Right renal cortex interstitium (tissue), 3 donors: ENCODE data around the gene PPP2R2D. TPM values are rescaled to one million over a fixed set of nuclear protein-coding genes. Genes with fewer than 3 reads are reported as not detected.
"Not testable (repeated sequence)": the region's sequence is repeated elsewhere in the genome, so short reads cannot be mapped to it uniquely, and the experiment has no call there.

Experiments used
- DNase-seq, 3 donors: peaks; one replicate each; pipeline ENCODE4 v3.0.0-alpha.2; 2013; ENCODE audit warnings: low read depth in 3 of 3, low spot score in 2 of 3
- polyA plus RNA-seq, 3 donors: library from polyadenylated mRNA; unstranded; fragments of 120-200 nt; gene quantifications; one replicate each; pipeline ENCODE4 v1.2.1, GENCODE V29; 2013; ENCODE audit not compliant: insufficient read length in 3 of 3

The PPP2R2D gene
- polyA plus RNA-seq, 3 donors = 37.5 to 43.8 (median 43.5) TPM

DNA sequence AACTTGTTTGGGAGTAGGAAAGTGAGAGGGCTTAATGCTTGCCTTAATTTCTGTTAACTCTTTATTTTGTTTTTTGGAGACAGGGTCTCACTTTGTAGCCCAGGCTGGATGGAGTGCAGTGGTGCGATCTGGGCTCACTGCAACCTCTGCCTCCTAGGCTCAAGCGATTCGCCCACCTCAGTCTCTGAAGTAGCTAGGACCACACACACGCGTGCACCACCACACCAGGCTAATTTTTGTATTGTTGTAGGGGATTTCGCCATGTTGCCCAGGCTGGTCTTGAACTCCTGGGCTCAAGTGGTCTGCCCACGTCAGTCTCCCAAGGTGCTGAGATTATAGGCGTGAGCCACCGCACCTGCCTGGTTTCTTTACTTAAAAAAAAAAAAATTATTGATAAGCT, 1.9 kb downstream of the PPP2R2D start:
- no peak for DNase-seq

DNA sequence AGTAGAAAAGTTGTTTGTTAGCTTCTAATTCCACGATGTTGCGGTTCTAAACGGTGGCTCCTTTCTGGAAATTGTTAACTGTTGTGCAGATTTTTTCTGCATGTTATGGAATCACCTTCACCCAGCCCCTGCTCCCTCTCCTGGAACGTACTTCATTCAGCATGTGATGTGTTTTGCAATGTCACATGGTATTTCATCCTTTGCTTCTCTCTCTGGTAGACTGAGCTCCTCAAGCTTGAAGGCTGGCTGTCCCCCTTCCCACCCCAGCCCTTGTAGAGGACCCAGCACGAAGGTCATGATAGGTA, 4.4 kb downstream of the PPP2R2D start:
- no peak for DNase-seq

DNA sequence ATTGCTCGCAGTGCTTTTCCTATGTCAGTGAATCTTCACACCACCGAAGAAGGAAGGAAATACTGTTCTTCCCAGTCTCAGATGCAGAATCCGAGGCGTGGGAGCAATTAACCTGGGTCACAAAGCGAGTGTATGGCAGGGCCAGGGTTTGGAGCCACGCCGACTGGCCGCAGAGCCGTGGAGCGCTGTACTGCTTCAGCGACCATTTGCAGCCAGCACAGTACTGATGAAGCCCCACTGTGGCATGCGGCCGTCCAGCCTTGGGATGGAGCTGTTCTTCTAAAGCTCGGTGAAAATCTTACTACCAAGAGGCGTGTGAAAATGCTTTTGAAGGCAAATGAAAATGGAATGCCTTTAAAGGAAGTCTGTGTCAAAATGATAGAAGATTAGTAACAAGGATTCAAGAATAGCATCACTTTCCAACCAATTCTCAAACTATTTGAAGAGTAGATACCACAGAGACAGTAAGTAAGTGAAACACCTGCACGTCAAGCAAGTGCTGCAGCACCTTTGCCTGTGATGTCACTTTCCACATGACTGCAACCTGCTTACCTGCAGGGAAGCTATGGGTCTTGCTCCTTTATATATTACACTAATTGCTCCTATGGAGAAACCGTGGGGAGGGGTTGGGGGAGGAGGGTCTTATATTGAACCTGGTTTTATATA, 4.9 kb downstream of the PPP2R2D start:
- no peak for DNase-seq

- DNase-seq = no peak
Observed at GRCh38 chr10:131906269-131906639, 5.4 kb downstream of the PPP2R2D start.

DNA sequence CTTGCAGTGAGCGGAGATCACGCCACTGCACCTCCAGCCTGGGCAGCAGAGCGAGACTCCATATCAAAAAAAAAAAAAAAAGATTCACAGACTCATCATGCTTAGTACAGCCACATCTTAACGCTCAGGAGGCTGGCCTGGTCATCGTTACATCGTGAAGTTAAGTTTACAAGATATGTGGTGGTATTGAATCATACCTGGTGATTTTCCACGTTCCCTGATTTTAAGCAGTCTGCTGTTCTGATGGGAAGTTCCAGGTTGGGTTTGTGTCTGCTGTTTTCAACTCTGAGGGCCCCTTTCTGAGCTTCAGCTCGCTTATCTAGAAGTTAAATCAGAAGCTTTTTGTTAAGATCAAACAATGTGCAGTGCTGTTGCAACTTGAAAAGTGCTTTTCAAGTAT, 6.9 kb downstream of the PPP2R2D start:
- no peak for DNase-seq

GRCh38 chr10:131908151-131908550, 7.3 kb downstream of the PPP2R2D start:
- DNase-seq = no peak

- no peak for DNase-seq
Observed at GRCh38 chr10:131909014-131909808, 8.4 kb downstream of the PPP2R2D start.

GRCh38 chr10:131909929-131910328, 9.1 kb downstream of the PPP2R2D start:
- DNase-seq = no peak

- no peak for DNase-seq
Observed at GRCh38 chr10:131910663-131911314, 10.0 kb downstream of the PPP2R2D start.

DNA sequence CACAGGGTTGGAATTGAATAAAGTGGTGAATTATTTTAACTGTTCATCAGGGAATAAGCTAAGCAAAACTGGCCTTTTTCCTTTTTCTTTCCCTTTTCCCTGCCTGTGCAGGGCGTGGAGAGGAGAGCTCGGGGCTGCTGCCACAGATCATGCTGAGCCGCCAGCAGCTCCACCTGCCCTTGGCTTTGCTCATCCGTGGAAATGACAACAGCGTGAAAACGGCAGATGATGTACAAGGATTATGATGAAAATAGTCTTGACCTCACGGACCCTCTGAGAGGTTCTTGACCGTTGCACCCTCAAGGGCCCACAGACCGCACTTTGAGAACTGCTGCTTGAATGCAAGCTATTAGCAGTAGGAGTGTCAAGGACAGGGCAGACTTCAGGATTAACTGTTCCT, 10.6 kb downstream of the PPP2R2D start:
- no peak for DNase-seq

DNA sequence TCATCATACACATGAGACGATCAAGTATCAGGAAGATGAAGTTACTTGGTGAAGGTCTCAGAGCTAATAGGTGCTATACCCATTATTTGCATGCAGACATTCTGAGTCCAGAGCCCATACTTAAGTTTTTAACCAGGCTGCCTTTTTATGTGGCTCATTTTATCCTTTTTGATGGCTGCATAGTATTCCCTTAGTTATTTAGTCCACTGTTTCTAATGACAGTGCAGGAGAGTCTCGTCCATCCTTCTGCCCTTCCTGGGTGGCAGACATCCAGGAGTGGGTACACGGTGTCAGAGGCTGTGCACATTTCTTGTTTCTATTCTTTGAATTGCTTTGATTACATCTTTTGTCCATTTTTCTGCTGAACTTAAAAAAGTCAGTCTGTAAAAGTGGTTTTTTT, 11.8 kb downstream of the PPP2R2D start:
- no peak for DNase-seq

- no peak for DNase-seq
Observed at GRCh38 chr10:131915484-131915883, 14.7 kb downstream of the PPP2R2D start.

GRCh38 chr10:131915990-131916766, 15.4 kb downstream of the PPP2R2D start:
- no peak for DNase-seq

DNA sequence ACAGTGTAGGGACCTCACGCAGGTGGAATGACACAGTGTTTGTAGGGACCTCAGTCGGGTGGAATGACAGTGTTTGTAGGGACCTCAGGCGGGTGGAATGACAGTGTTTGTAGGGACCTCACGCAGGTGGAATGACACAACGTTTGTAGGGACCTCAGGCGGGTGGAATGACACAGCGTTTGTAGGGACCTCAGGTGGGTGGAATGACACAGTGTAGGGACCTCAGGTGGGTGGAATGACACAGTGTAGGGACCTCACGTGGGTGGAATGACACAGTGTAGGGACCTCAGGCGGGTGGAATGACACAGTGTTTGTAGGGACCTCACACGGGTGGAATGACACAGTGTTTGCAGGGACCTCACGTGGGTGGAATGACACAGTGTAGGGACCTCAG, 16.0 kb downstream of the PPP2R2D start:
- DNase-seq = not testable (repeated sequence)

- DNase-seq = not testable (repeated sequence)
Observed at GRCh38 chr10:131917496-131917895, 16.7 kb downstream of the PPP2R2D start.

DNA sequence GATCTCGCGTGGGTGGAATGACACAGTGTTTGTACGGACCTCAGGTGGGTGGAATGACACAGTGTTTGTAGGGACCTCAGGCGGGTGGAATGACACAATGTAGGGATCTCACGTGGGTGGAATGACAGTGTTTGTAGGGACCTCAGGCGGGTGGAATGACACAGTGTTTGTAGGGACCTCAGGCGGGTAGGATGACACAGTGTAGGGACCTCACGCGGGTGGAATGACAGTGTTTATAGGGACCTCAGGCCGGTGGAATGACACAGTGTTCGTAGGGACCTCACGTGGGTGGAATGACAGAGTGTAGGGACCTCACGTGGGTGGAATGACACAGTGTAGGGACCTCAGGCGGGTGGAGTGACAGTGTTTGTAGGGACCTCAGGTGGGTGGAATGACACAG, 18.7 kb downstream of the PPP2R2D start:
- DNase-seq = not testable (repeated sequence)

GRCh38 chr10:131920151-131920550, 19.3 kb downstream of the PPP2R2D start:
- DNase-seq = no peak

DNA sequence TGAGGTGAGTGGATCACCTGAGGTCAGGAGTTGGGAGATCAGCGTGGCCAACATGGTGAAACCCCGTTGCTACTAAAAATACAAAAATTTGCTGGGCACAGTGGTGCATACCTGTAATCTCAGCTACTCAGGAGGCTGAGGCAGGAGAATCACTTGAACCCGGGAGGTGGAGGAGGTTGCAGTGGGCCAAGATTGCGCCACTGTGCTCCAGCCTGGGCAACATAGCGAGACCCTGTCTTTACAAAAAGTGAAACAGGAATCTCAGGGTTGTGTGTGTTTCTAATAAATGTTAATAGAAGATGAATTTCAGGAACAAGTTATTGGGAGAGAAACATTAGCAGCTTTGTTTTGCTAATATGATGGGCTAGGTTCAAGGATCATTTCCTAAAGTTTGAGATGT, 19.9 kb downstream of the PPP2R2D start:
- no peak for DNase-seq

DNA sequence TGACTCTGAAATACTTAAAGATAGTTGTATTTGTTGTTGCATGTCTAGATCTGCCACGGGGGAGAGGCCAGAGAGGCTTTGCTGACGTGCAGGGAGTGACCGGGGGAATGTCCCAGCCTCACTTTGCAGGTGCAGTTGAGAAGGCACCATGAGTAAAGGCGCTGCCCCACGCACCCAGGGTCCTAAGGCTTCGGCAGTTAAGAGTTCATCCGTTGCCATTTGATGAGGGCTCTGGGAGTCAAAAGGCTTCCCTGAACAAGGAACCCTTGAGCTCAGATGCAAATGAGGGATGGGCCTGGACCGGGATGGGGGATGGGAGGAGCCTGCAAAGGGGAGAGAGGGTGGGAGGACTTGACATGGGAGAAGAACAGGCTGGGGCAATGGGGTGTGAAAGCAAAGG, 20.4 kb downstream of the PPP2R2D start:
- no peak for DNase-seq

- no peak for DNase-seq
Observed at GRCh38 chr10:131923038-131923756, 22.4 kb downstream of the PPP2R2D start.
